Mucosa of descending colon (tissue), 3 donors: ENCODE data around the gene SF3B6. TPM values are rescaled to one million over a fixed set of nuclear protein-coding genes. Genes with fewer than 3 reads are reported as not detected.
"Not testable (repeated sequence)": the region's sequence is repeated elsewhere in the genome, so short reads cannot be mapped to it uniquely, and the experiment has no call there.

Experiments used
- ATAC-seq: fragments of 200-7000 bp; cut with Tn5 transposase; one replicate; pipeline ENCODE4 v1.9.1; 2020; ENCODE audit warnings: mild to moderate bottlenecking, moderate library complexity
- DNase-seq, 3 donors: peaks; one replicate each; pipeline ENCODE4 v3.0.0-alpha.2; 2020
- H3K36me3 ChIP-seq: fragments of 200-600 bp; one replicate; pipeline ENCODE4 v1.8.0; 2021; ENCODE audit warnings: low read depth, mild to moderate bottlenecking
- H3K4me1 ChIP-seq: fragments of 200-600 bp; one replicate; pipeline ENCODE4 v1.8.0; 2021; ENCODE audit warnings: low read depth, mild to moderate bottlenecking
- H3K4me3 ChIP-seq: fragments of 200-600 bp; one replicate; pipeline ENCODE4 v1.8.0; 2021; ENCODE audit warnings: mild to moderate bottlenecking
- H3K9me3 ChIP-seq: fragments of 200-600 bp; one replicate; pipeline ENCODE4 v1.8.0; 2021; ENCODE audit warnings: mild to moderate bottlenecking
- intact Hi-C, 2 donors: fragments of 100-400 bp; cut with DNase I in 1 of 2; cut with micrococcal nuclease in 1 of 2; formaldehyde crosslinking; loops; one replicate each; pipeline versions ENCODE4 v1.11.0 to v1.11.1; 2022; cut with DNase I, micrococcal nuclease
- total RNA-seq, 3 donors: library from RNA; stranded (reverse); fragmentation: NEBNext Ultra II Directional in 2 of 3; extraction: Animal tissue kit (Norgen Biotek cat#: 25700) in 2 of 3; gene quantifications; one replicate each; pipeline versions ENCODE4 v1.2.1 to v1.2.4, GENCODE V29; 2021 to 2023
- TF ChIP-seq, protein P1 (sequence below): fragments of 200-600 bp; IDR thresholded peaks from one replicate; pipeline ENCODE4 v1.8.0; 2022; ENCODE audit warnings: antibody characterized with exemption, mild to moderate bottlenecking
- donor health status: DM: no; HTN: no; CAD: no; lungs with moderate emphysema.
- donor health status: DM: no; HTN: no; CAD: no.
- donor health status: DM: no; HTN: yes; CAD: no.

SF3B6 gene
- total RNA-seq, 3 donors from 2014 or later, result 75.1 to 90.1 (median 76.1) TPM

DNA sequence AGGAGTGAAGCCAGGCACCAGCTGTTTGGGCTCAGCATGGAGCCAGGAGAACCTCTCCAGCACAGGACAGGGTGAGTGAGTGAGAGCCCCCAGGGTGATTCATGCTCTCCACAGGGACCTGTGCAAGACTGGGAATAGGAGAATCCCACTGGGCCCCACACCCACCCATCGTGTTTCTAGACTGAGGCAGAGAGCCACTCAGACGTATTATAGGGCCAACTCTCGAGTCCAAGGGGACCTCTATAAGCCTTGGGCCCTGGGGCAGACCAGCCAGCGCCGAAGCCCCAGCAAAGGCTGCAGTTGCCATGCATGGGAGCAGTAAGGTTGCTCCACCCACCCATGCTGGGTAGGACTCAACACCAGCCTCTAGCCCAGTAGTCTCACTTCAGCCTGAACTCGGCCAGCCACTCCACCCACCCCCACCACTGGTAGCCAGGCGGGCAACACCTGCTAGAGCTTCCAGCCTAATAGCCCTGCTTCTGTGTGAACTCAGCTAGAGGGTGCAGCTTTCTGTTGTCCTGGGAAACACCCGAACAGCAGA, 28.1 kb upstream of the SF3B6 start:
- Histone ChIP-seq H3K36me3 (no peaks in the 10 kb centered on the region), H3K4me1 (no peaks in the 10 kb centered on the region), H3K9me3 (peaks cover 3% of the 10 kb centered on the region), H3K4me3 (no peak overlapping the region)
- no peak for ATAC-seq
- no peak for DNase-seq
- intact Hi-C loops, result no loop called here
- TF ChIP-seq, protein P1, sequence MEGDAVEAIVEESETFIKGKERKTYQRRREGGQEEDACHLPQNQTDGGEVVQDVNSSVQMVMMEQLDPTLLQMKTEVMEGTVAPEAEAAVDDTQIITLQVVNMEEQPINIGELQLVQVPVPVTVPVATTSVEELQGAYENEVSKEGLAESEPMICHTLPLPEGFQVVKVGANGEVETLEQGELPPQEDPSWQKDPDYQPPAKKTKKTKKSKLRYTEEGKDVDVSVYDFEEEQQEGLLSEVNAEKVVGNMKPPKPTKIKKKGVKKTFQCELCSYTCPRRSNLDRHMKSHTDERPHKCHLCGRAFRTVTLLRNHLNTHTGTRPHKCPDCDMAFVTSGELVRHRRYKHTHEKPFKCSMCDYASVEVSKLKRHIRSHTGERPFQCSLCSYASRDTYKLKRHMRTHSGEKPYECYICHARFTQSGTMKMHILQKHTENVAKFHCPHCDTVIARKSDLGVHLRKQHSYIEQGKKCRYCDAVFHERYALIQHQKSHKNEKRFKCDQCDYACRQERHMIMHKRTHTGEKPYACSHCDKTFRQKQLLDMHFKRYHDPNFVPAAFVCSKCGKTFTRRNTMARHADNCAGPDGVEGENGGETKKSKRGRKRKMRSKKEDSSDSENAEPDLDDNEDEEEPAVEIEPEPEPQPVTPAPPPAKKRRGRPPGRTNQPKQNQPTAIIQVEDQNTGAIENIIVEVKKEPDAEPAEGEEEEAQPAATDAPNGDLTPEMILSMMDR, result no peak

DNA sequence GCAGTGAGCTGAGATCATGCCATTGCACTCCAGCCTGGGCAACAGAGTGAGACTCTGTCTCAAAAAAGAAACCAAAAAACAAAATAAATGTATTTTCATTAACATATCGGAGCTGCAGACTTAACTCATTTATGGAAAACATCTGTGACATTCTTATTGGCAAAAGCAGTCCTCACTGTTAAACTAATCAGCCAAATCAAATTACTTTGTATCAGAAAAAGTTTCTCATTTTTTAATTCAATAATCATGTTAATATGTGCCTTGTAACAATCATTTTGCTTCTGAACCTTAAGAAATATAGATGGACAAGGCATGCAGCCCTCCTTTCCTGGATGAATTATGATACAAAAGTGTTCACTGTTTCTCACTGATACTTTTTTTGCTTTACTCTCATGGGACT, 26.6 kb upstream of the SF3B6 start:
- intact Hi-C loops, result no loop called here
- TF ChIP-seq, protein P1, result no peak
- Histone ChIP-seq H3K9me3 (peaks cover 3% of the 10 kb centered on the region), H3K4me1 (no peaks in the 10 kb centered on the region), H3K4me3 (no peak overlapping the region), H3K36me3 (no peaks in the 10 kb centered on the region)
- ATAC-seq (no peak), DNase-seq (no peak)

DNA sequence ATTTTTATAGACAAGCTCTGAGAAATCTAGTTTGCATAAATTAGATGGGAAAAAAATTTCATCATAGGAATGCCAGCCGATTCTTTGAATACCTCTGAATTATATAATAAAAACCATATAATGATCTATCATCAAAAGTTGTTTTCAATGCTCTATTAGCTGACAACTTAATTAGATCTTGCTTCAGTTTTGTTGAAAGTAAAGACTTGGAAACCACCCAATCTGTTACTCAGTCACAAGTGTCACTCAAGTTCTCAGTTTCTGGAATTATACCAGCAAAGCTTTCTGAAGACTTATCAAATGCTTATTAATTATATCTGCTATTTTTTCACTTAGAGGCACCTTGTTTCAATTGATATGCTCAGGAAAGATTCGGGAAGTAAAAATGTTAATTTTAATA, 25.9 kb upstream of the SF3B6 start:
- Histone ChIP-seq H3K4me1 (no peaks in the 10 kb centered on the region), H3K36me3 (no peaks in the 10 kb centered on the region), H3K4me3 (no peak overlapping the region), H3K9me3 (peaks cover 3% of the 10 kb centered on the region)
- ATAC-seq (no peak), DNase-seq (no peak)
- TF ChIP-seq, protein P1, result no peak
- intact Hi-C loops, result no loop called here

DNA sequence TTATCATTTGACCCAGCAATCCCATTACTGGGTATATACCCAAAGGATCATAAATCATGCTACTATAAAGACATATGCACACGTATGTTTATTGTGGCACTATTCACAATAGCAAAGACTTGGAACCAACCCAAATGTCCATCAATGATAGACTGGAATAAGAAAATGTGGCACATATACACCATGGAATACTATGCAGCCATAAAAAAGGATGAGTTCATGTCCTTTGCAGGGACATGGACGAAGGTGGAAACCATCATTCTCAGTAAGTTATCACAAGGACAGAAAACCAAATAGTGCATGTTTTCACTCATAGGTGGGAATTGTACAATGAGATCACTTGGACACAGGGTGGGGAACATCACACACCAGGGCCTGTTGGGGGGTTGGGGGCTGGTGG, 24.6 kb upstream of the SF3B6 start:
- intact Hi-C loops, ATAC-seq: not testable (repeated sequence)

DNA sequence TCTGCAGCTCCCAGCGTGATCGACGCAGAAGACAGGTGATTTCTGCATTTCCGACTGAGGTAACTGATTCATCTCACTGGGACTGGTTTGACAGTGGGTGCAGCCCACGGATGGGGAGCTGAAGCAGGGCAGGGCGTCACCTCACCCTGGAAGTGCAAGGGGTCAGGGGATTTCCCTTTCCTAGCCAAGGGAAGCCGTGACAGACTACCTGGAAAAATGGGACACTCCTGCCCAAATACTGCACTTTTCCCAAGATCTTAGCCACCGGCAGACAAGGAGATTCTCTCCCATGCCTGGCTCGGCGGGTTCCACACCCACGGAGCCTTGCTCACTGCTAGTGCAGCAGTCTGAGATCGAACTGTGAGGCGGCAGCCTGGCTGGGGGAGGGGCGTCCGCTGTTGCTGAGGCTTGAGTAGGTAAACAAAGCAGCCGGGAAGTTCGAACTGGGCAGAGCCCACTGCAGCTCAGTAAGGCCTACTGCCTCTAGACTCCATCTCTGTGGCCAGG, 19.1 kb upstream of the SF3B6 start:
- H3K4me1 ChIP-seq, H3K36me3 ChIP-seq, ATAC-seq, H3K9me3 ChIP-seq, DNase-seq, H3K4me3 ChIP-seq, intact Hi-C loops: not testable (repeated sequence)

More for the DNA sequence above, 24.6 kb upstream of the SF3B6 start:
- not testable (repeated sequence) for H3K4me3 ChIP-seq, DNase-seq, H3K36me3 ChIP-seq, H3K4me1 ChIP-seq, H3K9me3 ChIP-seq

DNA sequence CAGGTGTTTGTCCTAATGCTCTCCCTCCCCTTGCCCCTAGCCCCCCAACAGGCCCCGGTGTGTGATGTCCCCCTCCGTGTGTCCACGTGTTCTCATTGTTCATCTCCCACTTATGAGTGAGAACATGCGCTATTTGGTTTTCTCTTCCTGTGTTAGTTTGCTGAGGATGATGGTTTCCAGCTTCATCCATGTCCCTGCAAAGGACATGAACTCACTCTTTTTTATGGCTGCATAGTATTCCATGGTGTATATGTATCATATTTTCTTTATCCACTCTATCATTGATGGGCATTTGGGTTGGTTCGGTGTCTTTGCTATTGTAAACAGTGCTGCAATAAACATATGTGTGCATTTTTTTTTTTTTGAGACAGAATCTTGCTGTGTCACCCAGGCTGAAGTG, 17.1 kb upstream of the SF3B6 start:
- H3K36me3 ChIP-seq, H3K4me1 ChIP-seq, H3K4me3 ChIP-seq, H3K9me3 ChIP-seq, ATAC-seq, DNase-seq, intact Hi-C loops: not testable (repeated sequence)

DNA sequence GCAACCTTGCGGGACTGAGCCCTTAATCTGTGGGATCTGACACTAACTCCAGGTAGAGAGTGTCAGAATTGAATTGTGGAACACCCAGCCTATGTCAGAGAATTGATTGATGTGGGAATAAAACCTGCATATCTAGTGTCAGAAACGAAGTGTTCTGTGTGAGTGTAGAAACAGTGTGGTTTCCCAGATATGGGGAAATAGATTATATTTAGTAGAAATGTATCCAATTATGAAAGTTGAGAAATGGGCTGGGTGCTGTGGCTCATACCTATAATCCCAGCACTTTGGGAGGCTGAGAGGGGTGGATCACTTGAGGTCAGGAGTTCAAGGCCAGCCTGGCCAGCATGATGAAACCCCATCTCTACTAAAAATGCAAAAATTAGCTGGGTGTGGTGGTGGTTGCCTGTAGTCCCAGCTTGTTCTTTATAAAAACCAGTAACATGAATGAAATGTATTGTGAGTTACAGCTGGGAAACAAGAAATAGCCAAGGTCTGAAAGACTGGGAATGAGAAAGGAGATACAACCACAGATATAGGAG, 12.8 kb upstream of the SF3B6 start:
- no peak overlapping the region for H3K4me3 ChIP-seq
- peaks cover 5% of the 10 kb centered on the region for H3K4me1 ChIP-seq
- TF ChIP-seq, protein P1, result no peak
- H3K9me3 ChIP-seq, result no peaks in the 10 kb centered on the region
- intact Hi-C loops, result no loop called here
- ATAC-seq, result no peak
- no peak for DNase-seq
- no peaks in the 10 kb centered on the region for H3K36me3 ChIP-seq
